Fibroblast of lung (primary cell): ENCODE results near the gene RASA2.

ENCODE experiments used
- CTCF ChIP-seq, 2 donors: IDR thresholded peaks in 1 of 2; conservative IDR thresholded peaks in 1 of 2; 1 replicate in 1 of 2; 2 replicates in 1 of 2; pipeline ENCODE4 v1.5.1; 2011 to 2012; ENCODE audit warnings: low read length in 2 of 2, control low read depth in 1 of 2, inconsistent platforms in 1 of 2, low read depth in 1 of 2, mild to moderate bottlenecking in 1 of 2
- EZH2 ChIP-seq: IDR thresholded peaks from 2 replicates; pipeline ENCODE4 v1.5.1; 2012; ENCODE audit warnings: low read length, control low read depth, mild to moderate bottlenecking; ENCODE audit errors: missing control alignments

GRCh38 chr3:141498598-141499223, 11.9 kb downstream of the RASA2 start:
- no peak for TF ChIP-seq CTCF (conservative IDR thresholded peaks at IDR 0.05 in 1 of 2, IDR thresholded peaks at IDR 0.05 in 1 of 2; ENCODE audit: low read depth in 1 of 2, low read length in 2 of 2)
- no peak for TF ChIP-seq EZH2
